ENCODE data around the gene TCOF1.

The TCOF1 gene

DNA sequence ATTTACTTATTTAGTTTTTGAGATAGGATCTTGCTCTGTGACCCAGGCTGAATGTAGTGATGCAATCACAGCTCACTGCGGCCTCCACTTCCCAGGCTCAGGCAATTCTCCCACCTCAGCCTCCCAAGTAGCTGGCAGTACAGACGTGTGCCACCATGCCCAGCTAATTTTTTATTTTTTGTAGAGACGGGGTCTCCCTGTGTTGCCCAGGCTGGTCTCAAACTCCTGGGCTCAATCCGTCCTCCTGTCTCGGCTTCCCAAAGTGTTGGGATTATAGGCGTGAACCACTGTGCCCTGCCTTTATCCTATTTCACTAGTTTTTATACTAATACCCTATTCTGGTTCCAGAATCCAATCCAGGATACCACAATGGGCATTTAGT lies 85.2 kb downstream of the TCOF1 start:
- no peak for DNase-seq
- peaks cover 59 to 60% of the 10 kb centered on the region in 2 experiments for H3K36me3 ChIP-seq (ENCODE audit: control insufficient read depth in 1 of 2, insufficient read depth in 2 of 2, low read depth in 1 of 2, low read length in 2 of 2)

DNA sequence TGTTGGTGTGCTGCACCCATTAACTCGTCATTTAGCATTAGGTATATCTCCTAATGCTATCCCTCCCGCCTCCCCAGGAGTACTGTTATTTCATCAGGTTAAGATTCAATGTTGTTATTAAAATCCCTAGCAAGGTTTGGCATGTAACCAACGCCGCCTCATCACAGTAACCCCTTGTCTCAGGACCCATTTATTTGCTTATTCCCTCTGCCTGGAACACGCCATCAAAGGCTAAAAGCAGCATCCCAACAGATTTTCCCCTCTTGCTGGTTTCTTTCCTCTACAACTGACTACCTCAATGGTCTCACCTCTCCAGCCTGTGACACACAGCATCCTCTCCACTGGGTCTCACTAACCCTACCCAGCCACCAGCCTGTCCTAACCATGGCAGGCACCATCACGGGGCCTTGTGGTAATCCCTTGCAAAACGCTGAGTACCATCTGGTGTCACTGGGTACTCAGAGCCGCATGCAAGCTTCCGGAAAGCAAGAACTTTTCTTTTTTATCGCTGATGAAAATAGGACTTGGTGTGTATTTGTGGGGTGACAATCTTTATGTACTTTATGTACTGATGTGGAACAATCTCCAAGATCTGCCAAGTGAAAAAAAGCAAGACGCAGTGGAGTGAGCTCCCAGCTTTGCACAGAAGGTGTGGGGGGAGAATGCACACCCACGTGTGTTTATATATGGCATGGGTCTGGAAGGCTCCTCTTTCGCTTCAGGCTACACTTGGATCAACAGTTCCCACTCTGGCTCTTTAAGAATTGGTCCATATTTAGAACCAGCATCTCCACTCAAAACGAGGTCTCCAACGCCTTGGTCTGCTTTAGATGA lies 86.0 kb downstream of the TCOF1 start:
- no peak overlapping the region for H2BK120ac ChIP-seq (ENCODE audit: low read depth, low read length)
- H2AFZ ChIP-seq (ENCODE audit: low read depth, low read length), result no peak overlapping the region
- H3K36me3 ChIP-seq (ENCODE audit: control insufficient read depth in 1 of 2, insufficient read depth in 2 of 2, low read depth in 1 of 2, low read length in 2 of 2), result peaks cover 59 to 68% of the 10 kb centered on the region in 2 experiments
- H3K9me3 ChIP-seq (ENCODE audit: control insufficient read depth, low read length), result no peaks in the 10 kb centered on the region
- H3K23ac ChIP-seq (ENCODE audit: low read length in 2 of 2), result no peak overlapping the region
- no peak overlapping the region for H2BK12ac ChIP-seq (ENCODE audit: low read length in 2 of 2)
- H3K4ac ChIP-seq (ENCODE audit: low read depth in 1 of 2, low read length in 2 of 2), result no peak overlapping the region
- no peak overlapping the region for H2AK5ac ChIP-seq (ENCODE audit: low read length, severe bottlenecking)
- no peak overlapping the region for H3K14ac ChIP-seq (ENCODE audit: low read length in 2 of 2)
- no peak overlapping the region for H3K4me3 ChIP-seq (ENCODE audit: insufficient read depth in 1 of 2, low read depth in 1 of 2, low read length in 2 of 2)
- no peak overlapping the region for H3K4me2 ChIP-seq (ENCODE audit: low read length, poor library complexity, severe bottlenecking)
- H3K27me3 ChIP-seq (ENCODE audit: control insufficient read depth in 1 of 2, insufficient read depth in 1 of 2, low read length in 2 of 2), result no peaks in the 10 kb centered on the region
- H3K9ac ChIP-seq (ENCODE audit: low read length), result no peak overlapping the region
- no peak overlapping the region for H3K27ac ChIP-seq (ENCODE audit: low read length, poor library complexity, severe bottlenecking)
- H2BK15ac ChIP-seq (ENCODE audit: low read depth, poor library complexity, severe bottlenecking), result no peak overlapping the region
- peaks cover 10% of the 10 kb centered on the region for H3K4me1 ChIP-seq (ENCODE audit: control insufficient read depth, insufficient read depth, low read depth, low read length)
- no peak overlapping the region for H3K18ac ChIP-seq (ENCODE audit: low read depth in 1 of 2, low read length in 2 of 2)
- no peak overlapping the region for H4K8ac ChIP-seq (ENCODE audit: low read length)
- H2BK5ac ChIP-seq (ENCODE audit: low read depth, low read length, poor library complexity, severe bottlenecking), result no peak overlapping the region
- no peak overlapping the region for H4K91ac ChIP-seq (ENCODE audit: low read length)
- H3K79me1 ChIP-seq (replicated peaks; ENCODE audit: low read length, poor library complexity, severe bottlenecking), result peaks cover 4% of the 10 kb centered on the region
- no peak for DNase-seq
- WGBS, result 95% methylated on average over 15 of the region's 15 CpGs

More for the DNA sequence above, 85.2 kb downstream of the TCOF1 start:
- Histone ChIP-seq H2BK12ac (ENCODE audit: low read length in 2 of 2) (no peak overlapping the region), H3K4me1 (ENCODE audit: control insufficient read depth, insufficient read depth, low read depth, low read length) (peaks cover 8% of the 10 kb centered on the region), H3K27ac (ENCODE audit: low read length, poor library complexity, severe bottlenecking) (no peak overlapping the region), H3K14ac (ENCODE audit: low read length in 2 of 2) (no peak overlapping the region), H3K4me2 (ENCODE audit: low read length, poor library complexity, severe bottlenecking) (no peak overlapping the region), H3K4me3 (ENCODE audit: insufficient read depth in 1 of 2, low read depth in 1 of 2, low read length in 2 of 2) (no peak overlapping the region), H4K8ac (ENCODE audit: low read length) (no peak overlapping the region), H3K9me3 (ENCODE audit: control insufficient read depth, low read length) (no peaks in the 10 kb centered on the region), H2BK120ac (ENCODE audit: low read depth, low read length) (no peak overlapping the region), H2BK5ac (ENCODE audit: low read depth, low read length, poor library complexity, severe bottlenecking) (no peak overlapping the region), H3K79me1 (replicated peaks; ENCODE audit: low read length, poor library complexity, severe bottlenecking) (peaks cover 4% of the 10 kb centered on the region), H3K27me3 (ENCODE audit: control insufficient read depth in 1 of 2, insufficient read depth in 1 of 2, low read length in 2 of 2) (no peaks in the 10 kb centered on the region), H2BK15ac (ENCODE audit: low read depth, poor library complexity, severe bottlenecking) (no peak overlapping the region), H3K18ac (ENCODE audit: low read depth in 1 of 2, low read length in 2 of 2) (no peak overlapping the region), H2AK5ac (ENCODE audit: low read length, severe bottlenecking) (no peak overlapping the region), H4K91ac (ENCODE audit: low read length) (no peak overlapping the region), H3K4ac (ENCODE audit: low read depth in 1 of 2, low read length in 2 of 2) (no peak overlapping the region), H3K23ac (ENCODE audit: low read length in 2 of 2) (no peak overlapping the region), H3K9ac (ENCODE audit: low read length) (no peak overlapping the region), H2AFZ (ENCODE audit: low read depth, low read length) (no peak overlapping the region)
- WGBS, result 91% methylated on average over 6 of the region's 6 CpGs

DNA sequence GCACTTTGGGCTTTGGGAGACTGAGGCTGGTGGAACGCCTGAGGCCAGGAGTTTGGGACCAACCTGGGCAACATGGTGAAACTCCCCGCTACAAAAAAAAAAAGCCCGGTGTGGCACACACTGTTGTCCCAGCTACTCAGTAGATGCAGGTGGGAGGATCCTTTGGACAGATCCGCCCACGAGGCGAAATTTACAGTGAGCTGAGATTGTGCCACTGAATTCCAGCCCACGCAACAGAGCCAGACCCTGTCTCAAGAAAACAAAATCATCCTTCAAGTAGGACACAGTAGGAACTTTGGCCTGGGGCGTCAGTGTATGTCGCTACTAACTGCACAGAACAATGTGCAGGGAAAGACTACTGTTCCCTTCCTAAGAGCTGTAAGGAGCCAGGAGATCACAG lies 87.3 kb downstream of the TCOF1 start:
- Histone ChIP-seq H3K4ac (ENCODE audit: low read depth in 1 of 2, low read length in 2 of 2) (no peak overlapping the region), H3K4me2 (ENCODE audit: low read length, poor library complexity, severe bottlenecking) (no peak overlapping the region), H3K4me1 (ENCODE audit: control insufficient read depth, insufficient read depth, low read depth, low read length) (peaks cover 10% of the 10 kb centered on the region), H3K9ac (ENCODE audit: low read length) (no peak overlapping the region), H3K36me3 (ENCODE audit: control insufficient read depth in 1 of 2, insufficient read depth in 2 of 2, low read depth in 1 of 2, low read length in 2 of 2) (peaks cover 59 to 70% of the 10 kb centered on the region in 2 experiments), H2BK120ac (ENCODE audit: low read depth, low read length) (no peak overlapping the region), H3K18ac (ENCODE audit: low read depth in 1 of 2, low read length in 2 of 2) (no peak overlapping the region), H3K27ac (ENCODE audit: low read length, poor library complexity, severe bottlenecking) (no peak overlapping the region), H3K14ac (ENCODE audit: low read length in 2 of 2) (no peak overlapping the region), H3K9me3 (ENCODE audit: control insufficient read depth, low read length) (no peaks in the 10 kb centered on the region), H2BK12ac (ENCODE audit: low read length in 2 of 2) (no peak overlapping the region), H2AFZ (ENCODE audit: low read depth, low read length) (no peak overlapping the region), H2BK15ac (ENCODE audit: low read depth, poor library complexity, severe bottlenecking) (no peak overlapping the region), H3K27me3 (ENCODE audit: control insufficient read depth in 1 of 2, insufficient read depth in 1 of 2, low read length in 2 of 2) (no peaks in the 10 kb centered on the region), H2BK5ac (ENCODE audit: low read depth, low read length, poor library complexity, severe bottlenecking) (no peak overlapping the region), H2AK5ac (ENCODE audit: low read length, severe bottlenecking) (no peak overlapping the region), H3K23ac (ENCODE audit: low read length in 2 of 2) (no peak overlapping the region), H3K4me3 (ENCODE audit: insufficient read depth in 1 of 2, low read depth in 1 of 2, low read length in 2 of 2) (no peak overlapping the region), H4K8ac (ENCODE audit: low read length) (no peak overlapping the region), H3K79me1 (replicated peaks; ENCODE audit: low read length, poor library complexity, severe bottlenecking) (peaks cover 4% of the 10 kb centered on the region), H4K91ac (ENCODE audit: low read length) (no peak overlapping the region)
- no peak for DNase-seq
- WGBS, result 98% methylated on average over 9 of the region's 9 CpGs

DNA sequence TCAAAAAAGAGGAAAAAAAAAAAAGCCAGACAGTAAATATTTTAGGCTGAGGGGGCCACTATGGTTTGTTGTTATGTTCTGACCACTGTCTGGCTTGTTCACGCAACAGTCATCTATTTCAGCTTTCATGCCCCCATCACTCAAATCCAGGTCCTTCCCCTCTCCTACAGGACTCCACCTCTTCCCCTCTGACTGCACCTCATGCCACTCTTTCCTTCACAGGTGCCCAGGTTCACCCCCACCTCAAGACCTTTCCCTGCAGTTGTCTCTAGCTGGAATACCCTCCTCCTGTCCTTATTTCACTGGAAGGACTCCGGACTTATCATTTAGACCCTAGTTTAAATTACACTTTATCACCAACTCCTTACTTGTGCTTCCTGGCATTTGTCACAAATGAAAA lies 88.6 kb downstream of the TCOF1 start:
- Histone ChIP-seq H3K27ac (ENCODE audit: low read length, poor library complexity, severe bottlenecking) (no peak overlapping the region), H3K9me3 (ENCODE audit: control insufficient read depth, low read length) (no peaks in the 10 kb centered on the region), H2BK5ac (ENCODE audit: low read depth, low read length, poor library complexity, severe bottlenecking) (no peak overlapping the region), H3K23ac (ENCODE audit: low read length in 2 of 2) (no peak overlapping the region), H2AFZ (ENCODE audit: low read depth, low read length) (no peak overlapping the region), H3K4me2 (ENCODE audit: low read length, poor library complexity, severe bottlenecking) (no peak overlapping the region), H3K4ac (ENCODE audit: low read depth in 1 of 2, low read length in 2 of 2) (no peak overlapping the region), H3K14ac (ENCODE audit: low read length in 2 of 2) (no peak overlapping the region), H2BK120ac (ENCODE audit: low read depth, low read length) (no peak overlapping the region), H2BK15ac (ENCODE audit: low read depth, poor library complexity, severe bottlenecking) (no peak overlapping the region), H3K79me1 (replicated peaks; ENCODE audit: low read length, poor library complexity, severe bottlenecking) (peaks cover 4% of the 10 kb centered on the region), H4K8ac (ENCODE audit: low read length) (no peak overlapping the region), H4K91ac (ENCODE audit: low read length) (no peak overlapping the region), H3K18ac (ENCODE audit: low read depth in 1 of 2, low read length in 2 of 2) (no peak overlapping the region), H3K9ac (ENCODE audit: low read length) (peak overlapping the region; percentile 98), H3K36me3 (ENCODE audit: control insufficient read depth in 1 of 2, insufficient read depth in 2 of 2, low read depth in 1 of 2, low read length in 2 of 2) (peaks cover 51 to 70% of the 10 kb centered on the region in 2 experiments), H3K27me3 (ENCODE audit: control insufficient read depth in 1 of 2, insufficient read depth in 1 of 2, low read length in 2 of 2) (no peaks in the 10 kb centered on the region), H3K4me3 (ENCODE audit: insufficient read depth in 1 of 2, low read depth in 1 of 2, low read length in 2 of 2) (no peak overlapping the region), H2AK5ac (ENCODE audit: low read length, severe bottlenecking) (no peak overlapping the region), H3K4me1 (ENCODE audit: control insufficient read depth, insufficient read depth, low read depth, low read length) (peaks cover 10% of the 10 kb centered on the region), H2BK12ac (ENCODE audit: low read length in 2 of 2) (no peak overlapping the region)
- DNase-seq, result no peak
- 97% methylated on average over 2 of the region's 2 CpGs for WGBS

Data from mesenchymal stem cell (in vitro differentiated cells and primary cell).